ENCODE results near the gene CNKSR1. TPM values are rescaled to one million over a fixed set of nuclear protein-coding genes. Genes with fewer than 3 reads are reported as not detected.

Gene CNKSR1
- polyA plus RNA-seq, 3 donors = 1.4 TPM; not detected in 2

- intact Hi-C loops (cut with micrococcal nuclease) = no loop called here
Observed at GRCh38 chr1:26195805-26196204, 18.5 kb downstream of the CNKSR1 start.

GRCh38 chr1:26197301-26197700, 20.0 kb downstream of the CNKSR1 start:
- Mint-ChIP-seq H3K27me3 (ENCODE audit: low read depth in 3 of 3) (peaks cover 6 to 14% (median 12%) of the 10 kb centered on the region in 3 donors), H3K36me3 (no peaks in the 10 kb centered on the region), H3K4me1 (peaks cover 13% of the 10 kb centered on the region), H3K27ac (no peak overlapping the region), H3K4me3 (no peak overlapping the region), H3K9me3 (no peaks in the 10 kb centered on the region)
- TF ChIP-seq, protein P1, sequence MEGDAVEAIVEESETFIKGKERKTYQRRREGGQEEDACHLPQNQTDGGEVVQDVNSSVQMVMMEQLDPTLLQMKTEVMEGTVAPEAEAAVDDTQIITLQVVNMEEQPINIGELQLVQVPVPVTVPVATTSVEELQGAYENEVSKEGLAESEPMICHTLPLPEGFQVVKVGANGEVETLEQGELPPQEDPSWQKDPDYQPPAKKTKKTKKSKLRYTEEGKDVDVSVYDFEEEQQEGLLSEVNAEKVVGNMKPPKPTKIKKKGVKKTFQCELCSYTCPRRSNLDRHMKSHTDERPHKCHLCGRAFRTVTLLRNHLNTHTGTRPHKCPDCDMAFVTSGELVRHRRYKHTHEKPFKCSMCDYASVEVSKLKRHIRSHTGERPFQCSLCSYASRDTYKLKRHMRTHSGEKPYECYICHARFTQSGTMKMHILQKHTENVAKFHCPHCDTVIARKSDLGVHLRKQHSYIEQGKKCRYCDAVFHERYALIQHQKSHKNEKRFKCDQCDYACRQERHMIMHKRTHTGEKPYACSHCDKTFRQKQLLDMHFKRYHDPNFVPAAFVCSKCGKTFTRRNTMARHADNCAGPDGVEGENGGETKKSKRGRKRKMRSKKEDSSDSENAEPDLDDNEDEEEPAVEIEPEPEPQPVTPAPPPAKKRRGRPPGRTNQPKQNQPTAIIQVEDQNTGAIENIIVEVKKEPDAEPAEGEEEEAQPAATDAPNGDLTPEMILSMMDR (IDR thresholded peaks at IDR 0.05) = no peak
- H3K27ac ChIP-seq (ENCODE audit: low read depth in 1 of 2, low read length in 2 of 2) = no peak overlapping the region
- H3K4me2 ChIP-seq (replicated peaks; ENCODE audit: extremely low read depth, low read length, poor library complexity, severe bottlenecking) = no peak overlapping the region
- WGBS (ENCODE audit: insufficient coverage) = 100% methylated on average over 2 of the region's 3 CpGs
- DNase-seq = no peak
- H3K79me2 ChIP-seq (ENCODE audit: insufficient read depth, low read length) = no peaks in the 10 kb centered on the region
- no peaks in the 10 kb centered on the region for H3K27me3 ChIP-seq (ENCODE audit: control insufficient read depth in 2 of 2, insufficient read depth in 2 of 2, low read length in 2 of 2)
- intact Hi-C loops (cut with micrococcal nuclease) = no loop called here
- no peak overlapping the region for H3K9ac ChIP-seq (ENCODE audit: insufficient read depth, low read length, poor library complexity, severe bottlenecking)
- H3K36me3 ChIP-seq (replicated peaks in 1 of 2; ENCODE audit: control insufficient read depth in 1 of 2, insufficient read depth in 2 of 2, low read length in 2 of 2) = no peaks in the 10 kb centered on the region
- H3K4me1 ChIP-seq (ENCODE audit: control insufficient read depth in 1 of 2, insufficient read depth in 2 of 2, low read length in 2 of 2) = no peaks in the 10 kb centered on the region
- no peaks in the 10 kb centered on the region for H3K9me3 ChIP-seq (replicated peaks in 1 of 2; ENCODE audit: control insufficient read depth in 1 of 2, insufficient read depth in 1 of 2, low read length in 2 of 2)
- H2AFZ ChIP-seq (ENCODE audit: insufficient read depth, low read depth, low read length, poor library complexity, severe bottlenecking) = no peak overlapping the region
- no peak overlapping the region for H3K4me3 ChIP-seq (replicated peaks in 1 of 3; ENCODE audit: low read depth in 2 of 3, low read length in 3 of 3)
- no peaks in the 10 kb centered on the region for H4K20me1 ChIP-seq (ENCODE audit: insufficient read depth, low read length)

More at GRCh38 chr1:26195805-26196204, 18.5 kb downstream of the CNKSR1 start:
- no peaks in the 10 kb centered on the region for H3K36me3 Mint-ChIP-seq
- H3K27ac Mint-ChIP-seq = no peak overlapping the region
- TF ChIP-seq, protein P1 (IDR thresholded peaks at IDR 0.05) = no peak
- H3K4me1 Mint-ChIP-seq = no peaks in the 10 kb centered on the region
- no peaks in the 10 kb centered on the region for H3K27me3 ChIP-seq (ENCODE audit: control insufficient read depth in 2 of 2, insufficient read depth in 2 of 2, low read length in 2 of 2)
- H3K27ac ChIP-seq (ENCODE audit: low read depth in 1 of 2, low read length in 2 of 2) = no peak overlapping the region
- peaks cover 5 to 10% (median 10%) of the 10 kb centered on the region in 3 donors for H3K27me3 Mint-ChIP-seq (ENCODE audit: low read depth in 3 of 3)
- no CpG with 5 or more reads among the region's 3 CpGs for WGBS (ENCODE audit: insufficient coverage)
- no peaks in the 10 kb centered on the region for H3K79me2 ChIP-seq (ENCODE audit: insufficient read depth, low read length)
- H2AFZ ChIP-seq (ENCODE audit: insufficient read depth, low read depth, low read length, poor library complexity, severe bottlenecking) = no peak overlapping the region
- no peaks in the 10 kb centered on the region for H3K36me3 ChIP-seq (replicated peaks in 1 of 2; ENCODE audit: control insufficient read depth in 1 of 2, insufficient read depth in 2 of 2, low read length in 2 of 2)
- no peaks in the 10 kb centered on the region for H4K20me1 ChIP-seq (ENCODE audit: insufficient read depth, low read length)
- no peak overlapping the region for H3K4me2 ChIP-seq (replicated peaks; ENCODE audit: extremely low read depth, low read length, poor library complexity, severe bottlenecking)
- no peaks in the 10 kb centered on the region for H3K9me3 ChIP-seq (replicated peaks in 1 of 2; ENCODE audit: control insufficient read depth in 1 of 2, insufficient read depth in 1 of 2, low read length in 2 of 2)
- no peak overlapping the region for H3K4me3 ChIP-seq (replicated peaks in 1 of 3; ENCODE audit: low read depth in 2 of 3, low read length in 3 of 3)
- no peak for DNase-seq
- H3K9me3 Mint-ChIP-seq = no peaks in the 10 kb centered on the region
- H3K4me3 Mint-ChIP-seq = no peak overlapping the region
- H3K4me1 ChIP-seq (ENCODE audit: control insufficient read depth in 1 of 2, insufficient read depth in 2 of 2, low read length in 2 of 2) = no peaks in the 10 kb centered on the region
- H3K9ac ChIP-seq (ENCODE audit: insufficient read depth, low read length, poor library complexity, severe bottlenecking) = no peak overlapping the region

Measured in CD14-positive monocyte (primary cell).